Activated CD8-positive, alpha-beta T cell treated with anti-CD3 and anti-CD28 coated beads, Interleukin-2, amount 10 ng/mL, durations not matched to agents 7 days and 5 days (primary cell): Measurements from ENCODE around the gene UBTF. TPM values are rescaled to one million over a fixed set of nuclear protein-coding genes. Genes with fewer than 3 reads are reported as not detected.

ENCODE experiments used
- ATAC-seq: fragments of 150-1000 bp; cut with Tn5 transposase; one replicate; pipeline ENCODE4 v1.10.0; 2021; ENCODE audit warnings: moderate library complexity
- CTCF ChIA-PET: fragments of 350-600 bp; sonication (Branson Sonifier 250); formaldehyde crosslinking; loops from one replicate; lab custom pipeline; 2021; ENCODE audit warnings: antibody characterized with exemption; lab: Charles Lee
- POLR2A ChIA-PET: fragments of 350-600 bp; sonication (Branson Sonifier 250); formaldehyde crosslinking; loops from one replicate; lab custom pipeline; 2021; ENCODE audit warnings: antibody characterized with exemption; lab: Charles Lee
- DNase-seq: peaks from one replicate; pipeline ENCODE4 v3.0.0-alpha.2; 2020
- H3K27ac Mint-ChIP-seq: one replicate; pipeline ENCODE4 v1.8.0; 2021; ENCODE audit warnings: mild to moderate bottlenecking, mixed read lengths
- H3K27me3 Mint-ChIP-seq: one replicate; pipeline ENCODE4 v1.8.0; 2021; ENCODE audit warnings: low read depth, mixed read lengths
- H3K36me3 Mint-ChIP-seq: one replicate; pipeline ENCODE4 v1.8.0; 2021; ENCODE audit warnings: low read depth, mixed read lengths
- H3K4me1 Mint-ChIP-seq: one replicate; pipeline ENCODE4 v1.8.0; 2021; ENCODE audit warnings: low read depth, mixed read lengths
- H3K4me3 Mint-ChIP-seq: one replicate; pipeline ENCODE4 v1.8.0; 2021; ENCODE audit warnings: mild to moderate bottlenecking, mixed read lengths
- H3K9me3 Mint-ChIP-seq: one replicate; pipeline ENCODE4 v1.8.0; 2022; ENCODE audit warnings: mixed read lengths; ENCODE audit not compliant: insufficient read depth
- total RNA-seq, 2 experiments: library from RNA; stranded (reverse); gene quantifications; one replicate each; pipeline ENCODE4 v1.2.3, GENCODE V29; 2021

The UBTF gene
- total RNA-seq, 2 experiments from 2014 or later: 165 to 182 TPM

- no peak for ATAC-seq
- peaks cover 38% of the 10 kb centered on the region for H3K4me1 Mint-ChIP-seq
- peak; percentile 81 for DNase-seq
- peaks cover 25% of the 10 kb centered on the region for H3K36me3 Mint-ChIP-seq
- ChIA-PET POLR2A (interaction anchor here (0.7 to 1.7 kb wide), 9 partner anchors 9 to 126 kb away, joined by 3 to 4 read pairs (median 3); no protein-coding TSS in a partner anchor), CTCF (interaction anchor here (0.6 to 4.6 kb wide), 22 partner anchors 10 to 159 kb away, joined by 3 to 50 read pairs (median 6); partner anchors contain the start of genes FAM171A2, GRN and TMUB2)
- H3K4me3 Mint-ChIP-seq: no peak overlapping the region
- H3K27me3 Mint-ChIP-seq: no peaks in the 10 kb centered on the region
- peak overlapping the region; percentile 79 for H3K27ac Mint-ChIP-seq
- no peaks in the 10 kb centered on the region for H3K9me3 Mint-ChIP-seq
Measured at GRCh38 chr17:44203731-44204440, 15.6 kb downstream of the UBTF start.

- Mint-ChIP-seq H3K36me3 (peaks cover 23% of the 10 kb centered on the region), H3K4me1 (peaks cover 38% of the 10 kb centered on the region), H3K27ac (peak overlapping the region; percentile 79), H3K9me3 (no peaks in the 10 kb centered on the region), H3K27me3 (no peaks in the 10 kb centered on the region), H3K4me3 (no peak overlapping the region)
- DNase-seq (no peak), ATAC-seq (no peak)
- CTCF ChIA-PET: interaction anchor here (1.8 to 4.6 kb wide), 6 partner anchors 13 to 160 kb away, joined by 7 to 50 read pairs (median 14); partner anchors contain the start of genes FAM171A2 and GRN
- POLR2A ChIA-PET: interaction anchor here (0.6 to 1.3 kb wide), 3 partner anchors 16 to 147 kb away, joined by 3 to 4 read pairs (median 3); partner anchors contain the start of gene TMUB2
Measured at GRCh38 chr17:44202756-44203155, 16.7 kb downstream of the UBTF start.

- ATAC-seq (no peak), DNase-seq (no peak)
- H3K9me3 Mint-ChIP-seq: no peaks in the 10 kb centered on the region
- H3K36me3 Mint-ChIP-seq: peaks cover 29% of the 10 kb centered on the region
- peak overlapping the region; percentile 90 for H3K27ac Mint-ChIP-seq
- peak overlapping the region; percentile 79 for H3K4me3 Mint-ChIP-seq
- H3K4me1 Mint-ChIP-seq: peaks cover 43% of the 10 kb centered on the region
- no peaks in the 10 kb centered on the region for H3K27me3 Mint-ChIP-seq
- POLR2A ChIA-PET: interaction anchor here (1.2 to 3.6 kb wide), 5 partner anchors 9 to 126 kb away, joined by 5 to 19 read pairs (median 8); partner anchors contain the start of genes TMUB2 and UBTF
- CTCF ChIA-PET: interaction anchor here (1.5 to 4.6 kb wide), 8 partner anchors 9 to 150 kb away, joined by 3 to 50 read pairs (median 17); partner anchors contain the start of genes GRN and UBTF
Measured at GRCh38 chr17:44200478-44201155, 18.9 kb downstream of the UBTF start.

DNA sequence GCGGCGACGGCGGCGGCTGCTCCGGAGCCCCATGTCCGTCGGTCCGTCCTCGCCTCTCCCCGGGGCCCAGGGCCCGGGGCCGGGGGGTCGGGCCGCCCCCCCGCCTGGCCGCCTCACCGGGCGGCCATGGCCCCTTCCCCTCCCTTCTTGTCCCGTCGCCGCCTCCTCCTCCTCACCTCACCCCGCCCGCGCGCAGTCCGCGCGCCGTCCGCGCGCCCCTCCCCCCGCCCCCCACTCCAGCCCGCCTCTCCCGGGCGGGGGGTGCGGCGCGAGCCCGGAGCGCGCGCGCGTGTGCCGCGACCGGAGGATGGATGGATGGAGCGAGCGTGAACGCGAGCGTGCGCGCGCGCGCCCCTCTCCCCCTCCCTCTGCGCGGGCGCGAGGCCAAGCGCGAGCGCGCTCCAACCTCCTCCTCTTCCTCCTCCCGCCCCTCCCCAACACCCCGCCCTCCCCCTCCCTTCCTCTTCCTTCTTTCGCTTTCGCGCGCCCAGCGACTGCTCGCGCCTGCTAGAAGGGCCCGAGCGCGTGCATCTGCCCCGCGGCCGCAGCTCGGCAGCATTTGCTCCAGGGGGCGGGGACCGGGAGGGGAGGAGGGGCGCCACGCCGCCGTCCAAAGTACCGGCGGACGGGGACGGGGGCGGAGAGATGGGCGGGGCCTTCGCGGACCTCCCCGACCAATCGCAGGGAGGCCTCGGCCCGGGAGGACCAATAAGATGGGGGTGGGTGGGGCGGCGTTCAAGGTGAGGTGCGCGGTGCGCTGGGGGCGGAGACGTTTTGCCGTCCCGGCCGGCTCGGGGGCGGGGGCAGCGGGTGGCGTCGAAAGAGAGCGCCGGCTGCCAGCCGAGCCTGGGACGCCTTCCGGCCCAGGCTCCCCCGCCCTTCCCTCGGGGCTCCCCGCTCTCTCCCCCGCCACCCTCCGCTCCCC, 19.7 kb downstream of the UBTF start, which contains the start of gene ATXN7L3:
Gene ATXN7L3 (minus strand): TSS at position 332 of the 925 bp plus-strand sequence. CDS start 1,814 bp downstream, outside the sequence.
- peak; percentile 100 for DNase-seq

DNA sequence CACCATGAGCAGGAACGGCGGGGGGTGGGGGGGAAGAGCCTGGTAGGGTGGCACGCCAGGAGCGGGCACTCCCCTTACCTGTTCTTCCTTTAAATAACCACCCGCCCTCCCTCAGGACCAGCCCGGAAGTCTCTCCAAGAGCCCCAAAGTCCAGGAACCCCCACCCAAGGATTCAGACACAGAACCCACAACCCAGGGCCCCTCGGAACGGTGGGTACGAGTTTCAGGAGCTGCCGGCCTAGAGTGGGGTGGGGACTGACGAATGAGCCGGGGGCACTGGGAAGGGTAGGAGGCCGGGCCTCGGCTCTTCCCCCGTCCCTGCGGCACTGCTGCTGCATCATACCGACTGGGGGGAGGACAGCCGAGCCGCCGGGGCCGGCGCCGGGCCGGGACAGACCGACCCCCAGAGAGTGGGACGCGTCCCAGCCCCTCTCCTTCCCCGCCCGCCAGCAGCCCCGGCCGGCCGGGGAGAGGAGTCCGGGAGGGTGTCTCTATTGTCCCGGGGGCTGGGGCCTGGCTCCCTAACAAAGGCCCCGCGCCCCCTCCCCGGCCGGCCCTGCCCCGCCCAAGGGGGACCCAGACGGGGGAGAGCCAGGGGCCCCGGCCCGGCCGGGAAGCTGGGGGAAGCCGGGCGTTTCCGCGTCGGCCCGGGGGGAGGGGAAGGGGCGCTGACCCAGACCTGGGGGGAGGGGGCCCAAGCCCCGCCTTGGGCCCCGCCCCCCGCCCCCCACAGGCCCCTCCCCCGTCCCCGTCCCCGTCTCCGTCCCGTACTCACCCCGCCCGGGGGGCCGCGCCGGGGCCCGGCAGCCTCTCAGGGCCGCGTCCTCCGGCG, 20.5 kb downstream of the UBTF start:
- Mint-ChIP-seq H3K27ac (peak overlapping the region; percentile 95), H3K36me3 (peaks cover 42% of the 10 kb centered on the region), H3K4me1 (peaks cover 41% of the 10 kb centered on the region), H3K9me3 (no peaks in the 10 kb centered on the region), H3K27me3 (no peaks in the 10 kb centered on the region), H3K4me3 (peak overlapping the region; percentile 88)
- CTCF ChIA-PET: interaction anchor here (1.0 to 3.3 kb wide), 10 partner anchors 11 to 324 kb away, joined by 3 to 20 read pairs (median 5); partner anchors contain the start of genes GRN and TMUB2
- POLR2A ChIA-PET: interaction anchor here (0.7 to 3.6 kb wide), 12 partner anchors 8 to 30 kb away, joined by 3 to 22 read pairs (median 6); partner anchors contain the start of genes TMUB2 and UBTF
- DNase-seq: peak; percentile 68
- ATAC-seq: peak; percentile 18

More for the DNA sequence above, 19.7 kb downstream of the UBTF start, which contains the start of gene ATXN7L3:
- no peaks in the 10 kb centered on the region for H3K9me3 Mint-ChIP-seq
- no peaks in the 10 kb centered on the region for H3K27me3 Mint-ChIP-seq
- peak within 1 kb of the TSS; percentile 88 for H3K4me3 Mint-ChIP-seq
- POLR2A ChIA-PET: interaction anchor here (1.0 to 3.6 kb wide), 10 partner anchors 9 to 18 kb away, joined by 4 to 22 read pairs (median 8); partner anchors contain the start of gene TMUB2
- CTCF ChIA-PET: interaction anchor here (1.2 to 3.3 kb wide), 5 partner anchors 10 to 146 kb away, joined by 3 to 20 read pairs (median 9); partner anchors contain the start of genes GRN and TMUB2
- peak within 1 kb of the TSS; percentile 95 for H3K27ac Mint-ChIP-seq
- peak; percentile 84 for ATAC-seq
- H3K4me1 Mint-ChIP-seq: peaks cover 43% of the 10 kb centered on the region
- peaks cover 35% of the 10 kb centered on the region for H3K36me3 Mint-ChIP-seq

DNA sequence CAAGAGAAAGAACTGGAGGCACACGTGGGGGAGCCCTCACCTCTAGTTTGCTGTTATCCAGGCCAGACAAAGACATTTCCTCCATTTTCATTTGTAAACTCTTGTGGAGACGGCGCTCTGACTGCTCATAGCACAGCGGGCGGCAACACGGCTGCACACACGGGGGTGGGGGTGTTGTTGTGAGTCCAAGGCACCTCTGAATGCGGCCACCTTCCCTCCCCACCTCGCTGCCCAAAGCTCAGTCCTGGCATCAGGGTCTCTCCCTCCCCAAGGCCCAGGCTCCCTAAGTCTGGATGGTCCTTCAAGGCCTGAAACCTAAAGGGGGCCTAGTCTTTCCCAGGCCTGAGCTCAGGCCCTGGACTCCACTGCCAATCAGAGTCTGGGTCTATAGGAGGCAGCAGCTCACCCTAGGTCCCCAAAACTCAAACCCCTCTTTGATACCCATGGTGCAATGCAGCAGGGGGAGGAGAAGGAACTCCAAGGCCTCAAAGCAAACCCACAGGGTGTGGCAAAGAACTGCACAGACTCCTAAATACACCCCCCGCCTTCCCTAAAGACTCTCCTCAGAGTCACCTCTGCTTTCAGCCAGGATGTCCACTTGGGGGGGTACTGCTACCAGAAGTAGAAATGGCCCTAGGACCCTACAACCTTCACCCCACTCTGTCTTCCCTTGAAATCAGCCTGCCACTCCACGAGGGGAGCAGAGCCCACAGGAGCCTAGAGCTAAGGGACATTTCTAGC, 21.3 kb downstream of the UBTF start:
- Mint-ChIP-seq H3K4me1 (peaks cover 33% of the 10 kb centered on the region), H3K36me3 (peaks cover 47% of the 10 kb centered on the region), H3K27ac (peak overlapping the region; percentile 95), H3K4me3 (peak overlapping the region; percentile 88), H3K27me3 (no peaks in the 10 kb centered on the region), H3K9me3 (no peaks in the 10 kb centered on the region)
- POLR2A ChIA-PET: interaction anchor here (0.6 to 3.6 kb wide), 18 partner anchors 9 to 148 kb away, joined by 3 to 22 read pairs (median 4); partner anchors contain the start of genes HDAC5, TMUB2 and UBTF
- DNase-seq (peak; percentile 83), ATAC-seq (peak; percentile 27)
- CTCF ChIA-PET: interaction anchor here (0.8 to 3.3 kb wide), 11 partner anchors 12 to 325 kb away, joined by 3 to 20 read pairs (median 4); partner anchors contain the start of genes GRN and TMUB2

DNA sequence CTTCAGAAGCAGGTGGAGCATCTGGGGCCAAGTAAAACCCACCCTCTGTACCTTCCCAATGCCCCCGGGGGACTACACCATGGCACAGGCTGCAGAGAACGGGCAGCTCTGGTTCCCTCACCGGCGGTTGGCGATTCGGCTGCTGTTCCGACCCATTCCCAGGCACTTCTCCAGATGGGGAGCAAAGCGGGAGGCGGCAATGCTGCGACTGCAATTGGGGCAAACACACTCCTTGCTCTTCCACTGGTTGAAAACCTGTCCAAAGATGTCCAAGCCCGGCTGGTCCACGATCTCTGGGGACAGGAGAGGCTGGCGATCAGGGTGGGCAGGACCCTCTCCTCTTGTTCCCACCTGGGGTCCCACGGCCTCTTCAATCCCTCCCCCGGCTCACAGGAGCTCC, 22.4 kb downstream of the UBTF start:
- Mint-ChIP-seq H3K4me3 (peak overlapping the region; percentile 88), H3K4me1 (peaks cover 24% of the 10 kb centered on the region), H3K9me3 (no peaks in the 10 kb centered on the region), H3K36me3 (peaks cover 49% of the 10 kb centered on the region), H3K27me3 (no peaks in the 10 kb centered on the region), H3K27ac (peak overlapping the region; percentile 95)
- ATAC-seq (no peak), DNase-seq (no peak)
- ChIA-PET POLR2A (interaction anchor here (0.9 to 3.6 kb wide), 5 partner anchors 8 to 147 kb away, joined by 3 to 22 read pairs (median 12); partner anchors contain the start of gene TMUB2), CTCF (interaction anchor here (1.7 to 3.3 kb wide), 3 partner anchors 10 to 134 kb away, joined by 9 to 20 read pairs (median 13); partner anchors contain the start of gene TMUB2)

DNA sequence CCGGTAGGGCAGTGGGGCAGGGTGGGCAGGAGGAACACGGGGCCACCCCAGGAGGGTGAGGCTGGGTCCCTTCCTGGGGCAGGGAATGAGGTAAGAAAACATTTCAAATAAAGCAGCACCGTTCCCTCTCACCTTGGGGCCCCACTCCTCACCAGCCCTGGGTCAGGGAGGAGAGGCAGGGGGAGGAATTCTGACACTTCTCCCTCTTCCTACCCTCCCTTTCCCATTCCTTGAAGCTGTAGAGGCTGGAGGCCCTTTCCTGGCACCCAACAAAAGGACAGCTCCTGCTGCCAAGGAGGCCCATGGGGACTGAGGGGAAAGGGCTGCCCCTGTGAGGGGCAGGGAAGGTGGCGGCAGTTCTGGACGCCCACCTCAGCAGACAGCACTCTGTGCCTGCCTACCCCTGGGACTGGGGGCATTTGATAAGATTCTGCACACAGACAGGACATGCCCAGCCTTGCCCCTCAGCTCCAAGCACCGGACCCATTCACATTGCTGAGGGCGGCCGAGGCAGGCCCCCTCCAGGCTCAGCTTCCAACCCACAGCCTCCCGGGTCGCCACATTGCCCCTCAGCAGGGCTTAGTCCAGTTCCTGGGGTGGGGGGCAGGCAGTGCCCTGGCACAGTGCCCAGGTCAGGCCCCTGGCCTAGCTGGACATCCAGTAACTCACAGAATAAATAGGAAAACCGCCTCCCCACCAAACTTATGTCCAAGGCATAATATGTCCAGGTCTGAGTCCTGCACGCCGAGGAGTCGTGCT, 26.0 kb downstream of the UBTF start:
- Mint-ChIP-seq H3K9me3 (no peaks in the 10 kb centered on the region), H3K36me3 (peaks cover 63% of the 10 kb centered on the region), H3K27me3 (no peaks in the 10 kb centered on the region), H3K4me3 (no peak overlapping the region), H3K27ac (peak overlapping the region; percentile 30), H3K4me1 (peaks cover 19% of the 10 kb centered on the region)
- CTCF ChIA-PET: no interaction called here
- ATAC-seq: no peak
- POLR2A ChIA-PET: interaction anchor here (0.6 kb wide), 1 partner anchor 8 kb away, joined by 3 read pairs; no protein-coding TSS in a partner anchor
- DNase-seq: no peak
